K562 (cell line): Measurements from ENCODE around the gene TAX1BP1. TPM values are rescaled to one million over a fixed set of nuclear protein-coding genes. Genes with fewer than 3 reads are reported as not detected.

Experiments
- ATAC-seq: fragments of 200-7000 bp; cut with Tn5 transposase; 3 replicates; pipeline ENCODE4 v1.9.1; 2020; ENCODE audit warnings: moderate library complexity
- Bru-seq: library from RNA; stranded (reverse); fragments of 400-500 nt; gene quantifications from one replicate; lab custom pipeline; 2021; lab: Mats Ljungman, UMichigan
- BruChase-seq, 2 experiments: library from RNA; stranded (reverse); fragments of 400-500 nt; gene quantifications; one replicate each; lab custom pipeline; 2021; lab: Mats Ljungman, UMichigan
- BruUV-seq: library from RNA; stranded (reverse); fragments of 400-500 nt; replicated peaks from 2 replicates; lab custom pipeline; 2021; lab: Mats Ljungman, UMichigan
- CTCF ChIA-PET: fragments of 300-600 bp; formaldehyde crosslinking; extraction: SDS; loops from one replicate; lab custom pipeline; 2021; ENCODE audit warnings: low intra/inter-chr PET ratio; lab: Yijun Ruan, JAX
- POLR2A ChIA-PET: fragments of 300-600, 350-650 bp; sonication (Branson Sonifier 250); formaldehyde crosslinking; extraction: SDS; loops from one replicate; lab custom pipeline; 2021; ENCODE audit warnings: antibody characterized with exemption, inconsistent platforms; lab: Yijun Ruan, JAX
- DNase-seq, 4 experiments: peaks; one replicate each; pipeline versions ENCODE4 v3.0.0 to v3.0.0-alpha.2; 2011 to 2018; ENCODE audit warnings: low spot score in 3 of 4, mixed read lengths in 3 of 4; ENCODE audit errors: extremely low read depth in 1 of 4
- FAIRE-seq: peaks from 2 replicates; lab custom pipeline; 2011; peaks lifted over from hg19 to GRCh38; lab: Jason Lieb, UNC
- H2AFZ ChIP-seq: 2 replicates; pipeline ENCODE4 v1.6.0; 2011; ENCODE audit warnings: low read depth, low read length, control low read depth, inconsistent platforms
- H3K27ac ChIP-seq: fragments of 200-600 bp; 3 replicates; pipeline ENCODE4 v1.8.0; 2011; ENCODE audit warnings: low read depth, mild to moderate bottlenecking, control low read depth, inconsistent platforms, low read length, moderate library complexity, mixed read lengths; ENCODE audit errors: extremely low read depth
- H3K27me3 ChIP-seq, 2 experiments: fragments of 300-600 bp in 1 of 2; 2 replicates in 1 of 2; 3 replicates in 1 of 2; pipeline versions ENCODE4 v1.6.0 to v1.8.0; 2011; ENCODE audit warnings: inconsistent platforms in 2 of 2, low read length in 2 of 2, mild to moderate bottlenecking in 1 of 2, mixed read lengths in 1 of 2, moderate library complexity in 1 of 2; ENCODE audit not compliant: control insufficient read depth in 2 of 2, insufficient read depth in 2 of 2
- H3K36me3 ChIP-seq: fragments of 300-600 bp; 3 replicates; pipeline ENCODE4 v1.8.0; 2011; ENCODE audit warnings: mild to moderate bottlenecking, low read length, inconsistent platforms; ENCODE audit not compliant: control insufficient read depth, insufficient read depth
- H3K4me1 ChIP-seq, 2 experiments: fragments of 200-600 bp in 1 of 2; replicated peaks in 1 of 2; 2 replicates in 1 of 2; 3 replicates in 1 of 2; pipeline versions ENCODE4 v1.5.1 to v1.8.0; 2011; ENCODE audit warnings: inconsistent platforms in 2 of 2, low read length in 2 of 2, mild to moderate bottlenecking in 1 of 2, mixed read lengths in 1 of 2, moderate library complexity in 1 of 2; ENCODE audit not compliant: control insufficient read depth in 2 of 2, insufficient read depth in 2 of 2
- H3K4me2 ChIP-seq: 2 replicates; pipeline ENCODE4 v1.6.1; 2011; ENCODE audit warnings: low read length, control low read depth, inconsistent platforms, mixed read lengths; ENCODE audit not compliant: insufficient read depth
- H3K4me3 ChIP-seq: fragments of 200-600 bp; sonication (generic), shearing (Covaris generic); 2 replicates; pipeline ENCODE4 v1.5.1; 2016; ENCODE audit warnings: control low read depth, inconsistent platforms
- H3K79me2 ChIP-seq: fragments of 200-600 bp; 3 replicates; pipeline ENCODE4 v1.8.0; 2011; ENCODE audit warnings: low read length, inconsistent platforms; ENCODE audit not compliant: control insufficient read depth, insufficient read depth
- H3K9ac ChIP-seq, 2 experiments: 2 replicates each; pipeline versions ENCODE4 v1.6.0 to v1.6.1; 2011; ENCODE audit warnings: low read depth in 2 of 2, low read length in 2 of 2, control low read depth in 1 of 2, inconsistent platforms in 1 of 2, mild to moderate bottlenecking in 1 of 2, mixed read lengths in 1 of 2; ENCODE audit not compliant: insufficient read depth in 1 of 2
- H3K9me1 ChIP-seq: one replicate; pipeline ENCODE4 v1.6.0; 2011; ENCODE audit warnings: inconsistent platforms, mild to moderate bottlenecking, low read length, moderate library complexity; ENCODE audit not compliant: control insufficient read depth, insufficient read depth
- H3K9me3 ChIP-seq: replicated peaks from 2 replicates; pipeline ENCODE4 v1.5.1; 2011; ENCODE audit warnings: low read depth, low read length, inconsistent platforms; ENCODE audit not compliant: control insufficient read depth, insufficient read depth
- H4K20me1 ChIP-seq: replicated peaks from 2 replicates; pipeline ENCODE4 v1.6.1; 2011; ENCODE audit warnings: low read length, inconsistent platforms, mixed read lengths; ENCODE audit not compliant: control insufficient read depth, insufficient read depth
- FOXP1 ChIP-seq: sonication (generic); formaldehyde crosslinking; IDR thresholded peaks from 2 replicates; pipeline ENCODE4 v1.8.0; 2022; ENCODE audit warnings: mild to moderate bottlenecking, missing genetic modification reagents
- KLF13 ChIP-seq: fragments of 450-650 bp; IDR thresholded peaks from 2 replicates; pipeline ENCODE4 v1.6.1; 2016; ENCODE audit warnings: missing genetic modification characterization, low read depth, mild to moderate bottlenecking, missing compliant biosample characterization, moderate library complexity, borderline replicate concordance
- NFATC3 ChIP-seq: fragments of 450-650 bp; IDR thresholded peaks from 2 replicates; pipeline ENCODE4 v1.6.1; 2017; ENCODE audit warnings: mild to moderate bottlenecking
- PHTF2 ChIP-seq: fragments of 250-450 bp; sonication (Bioruptor Pico); IDR thresholded peaks from 2 replicates; pipeline ENCODE4 v1.5.0; 2021; ENCODE audit warnings: mild to moderate bottlenecking
- POLR2A ChIP-seq: fragments of 450-650 bp; conservative IDR thresholded peaks from 2 replicates; pipeline ENCODE4 v1.6.1; 2016
- ZBTB1 ChIP-seq: sonication (generic); formaldehyde crosslinking; IDR thresholded peaks from 2 replicates; pipeline ENCODE4 v1.8.1; 2023; ENCODE audit warnings: missing genetic modification reagents, low read depth, mild to moderate bottlenecking, borderline replicate concordance
- ZNF717 ChIP-seq: fragments of 250-450 bp; sonication (Bioruptor Pico); IDR thresholded peaks from 2 replicates; pipeline ENCODE4 v1.5.0; 2021
- WGBS: fragments of 100-300 bp; shearing (Covaris generic); methylation state at CpG from one replicate; pipeline ENCODE4 v1.1.6; 2016; ENCODE audit warnings: low coverage, mixed read lengths; ENCODE audit not compliant: insufficient coverage; ENCODE audit errors: missing lambda C conversion rate; 5-methylcytosine and 5-hydroxymethylcytosine counted together
- in situ Hi-C: fragments of 300-500 bp; cut with MboI; formaldehyde crosslinking; loops from 4 replicates; pipeline ENCODE4 v1.15.0; 2018; ENCODE audit warnings: inconsistent platforms, mixed read lengths
- intact Hi-C: fragments of 100-400 bp; cut with micrococcal nuclease; formaldehyde crosslinking; loops from 2 replicates; pipeline ENCODE4 v1.14.2; 2022
- long read RNA-seq, 3 experiments: library from polyadenylated mRNA in 2 of 3; library from RNA in 1 of 3; unstranded in 2 of 3; stranded (forward) in 1 of 3; transcript quantifications; one replicate each; pipeline ENCODE4 v2.0.0, GENCODE V29; 2019 to 2022
- polyA minus RNA-seq, 3 experiments: library from RNA; depleted of rRNA, polyadenylated mRNA; stranded (reverse); fragments of >200 nt; gene quantifications; 2 replicates each; pipeline ENCODE4 v1.2.3, GENCODE V29; 2011
- polyA plus RNA-seq, 8 experiments: library from polyadenylated mRNA; depleted of rRNA in 4 of 8; stranded (reverse) in 5 of 8; unstranded in 3 of 8; fragments of >200 nt; fragmentation: Nextera tagmentation in 2 of 8; fragmentation: Illumina TruSeq in 1 of 8; extraction: Ambion mirVana in 2 of 8; extraction: Trizol in 1 of 8; gene quantifications; 2 replicates each; pipeline versions ENCODE4 v1.2.1 to v1.2.3, GENCODE V29; 2011 to 2014; ENCODE audit warnings: inconsistent platforms in 1 of 8, missing spikeins in 1 of 8
- total RNA-seq, 7 experiments: library from RNA; depleted of rRNA in 6 of 7; stranded (reverse); fragments of >200 nt in 6 of 7; fragmentation: Illumina TruSeq in 2 of 7; extraction: Trizol in 2 of 7; gene quantifications; 2 replicates each; pipeline versions ENCODE4 v1.2.1 to v1.2.3, GENCODE V29; 2011 to 2021; ENCODE audit warnings: low replicate concordance in 1 of 7

Gene TAX1BP1
- 31.5 and 80.4 TPM in 2 replicates for total RNA-seq (2011; cell fraction: chromatin; rRNA removed; ENCODE audit: low replicate concordance)
- total RNA-seq (2011; cell fraction: nucleolus; rRNA removed), result 20.5 and 28.6 TPM in 2 replicates
- 35.2 and 42.7 TPM in 2 replicates for total RNA-seq (2011; cell fraction: nucleoplasm; rRNA removed)
- total RNA-seq (2014; rRNA removed) (43.2 and 49.0 TPM in 2 replicates), total RNA-seq (2014; rRNA removed; fragmentation: Illumina TruSeq; extraction: Trizol) (75.9 and 91.9 TPM in 2 replicates), total RNA-seq (2015; rRNA removed; fragmentation: Illumina TruSeq; extraction: Trizol) (58.9 and 64.7 TPM in 2 replicates), total RNA-seq (2021) (59.5 and 61.8 TPM in 2 replicates), polyA plus RNA-seq (2011; rRNA removed) (113 and 119 TPM in 2 replicates), polyA plus RNA-seq (2014; fragmentation: Illumina TruSeq; extraction: Trizol) (81.8 and 94.3 TPM in 2 replicates), polyA plus RNA-seq (2014; fragmentation: Nextera tagmentation; extraction: Ambion mirVana) (100 to 1,000 TPM; 109 TPM), polyA plus RNA-seq (2014; rRNA removed) (60.7 and 63.1 TPM in 2 replicates), polyA minus RNA-seq (2011; rRNA and poly(A)+ RNA removed) (90.9 and 117 TPM in 2 replicates), Bru-seq, nascent RNA (percentile 88 among the genes with signal in this experiment), BruChase-seq, experiment 1, labeled RNA remaining after a 2-hour chase (percentile 88 among the genes with signal in this experiment), BruChase-seq, experiment 2, labeled RNA remaining after a 6-hour chase (percentile 86 among the genes with signal in this experiment)
- 37.4 and 69.9 TPM in 2 replicates for polyA plus RNA-seq (2011; cell fraction: cytosol; rRNA removed)
- polyA plus RNA-seq (2011; cell fraction: nucleus; rRNA removed), result 30.8 and 48.8 TPM in 2 replicates
- polyA plus RNA-seq (2012), result 62.0 and 83.0 TPM in 2 replicates
- 20.3 and 22.8 TPM in 2 replicates for polyA minus RNA-seq (2011; cell fraction: cytosol; rRNA and poly(A)+ RNA removed)
- polyA minus RNA-seq (2011; cell fraction: nucleus; rRNA and poly(A)+ RNA removed), result 57.8 and 99.0 TPM in 2 replicates
- long read RNA-seq, experiment 1, transcript TAX1BP1-201 (17 exons, 2,478 nt), result major isoform, 352 of 568 reads
- long read RNA-seq, experiment 1, transcript TAX1BP1-202 (17 exons, 2,892 nt), result minor isoform, 55 of 568 reads
- long read RNA-seq, experiment 1, partial matches to known transcripts, result 99 of 568 reads
- long read RNA-seq, experiment 1, other reads (novel, unspliced or antisense), result 60 of 568 reads
- long read RNA-seq, experiment 2, transcript TAX1BP1-201 (17 exons, 2,478 nt), result major isoform, 8 of 44 reads
- long read RNA-seq, experiment 2, partial matches to known transcripts, result 5 of 44 reads
- long read RNA-seq, experiment 2, other reads (novel, unspliced or antisense), result 30 of 44 reads
- long read RNA-seq, experiment 3, transcript TAX1BP1-201 (17 exons, 2,478 nt), result major isoform, 19 of 98 reads
- long read RNA-seq, experiment 3, partial matches to known transcripts, result 67 of 98 reads
- long read RNA-seq, experiment 3, other reads (novel, unspliced or antisense), result 9 of 98 reads

DNA sequence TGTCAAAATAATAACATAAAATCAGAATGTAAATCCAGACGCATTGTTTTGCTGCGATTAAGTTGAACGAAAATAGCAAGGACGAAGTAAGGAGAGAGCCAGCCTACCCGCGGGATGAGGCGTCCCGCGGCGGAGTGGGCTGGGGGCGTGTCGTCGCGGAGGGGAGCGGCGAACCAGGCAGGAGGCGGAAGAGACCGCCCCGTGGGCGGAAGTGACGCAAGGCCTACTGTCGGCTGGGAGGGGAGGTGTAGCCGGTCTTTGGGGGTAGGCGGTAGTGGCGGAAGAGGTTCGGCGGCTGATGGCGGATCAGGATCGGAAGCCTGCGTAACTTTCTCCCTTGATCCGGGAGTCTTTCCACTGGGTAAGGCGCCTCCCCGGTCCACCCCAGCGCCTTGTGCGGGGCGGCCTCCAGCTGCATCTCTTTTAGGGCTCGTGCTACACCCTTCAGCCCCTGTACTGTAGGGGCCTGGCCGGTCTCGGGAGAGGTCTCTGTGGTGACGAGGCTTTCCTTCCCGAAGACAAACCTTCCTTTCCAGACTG lies at the start of gene TAX1BP1:
Gene TAX1BP1, plus strand, starts transcription at position 254 of the 540 bp plus-strand sequence. CDS start 8,363 bp downstream, outside the sequence.
- H3K9me1 ChIP-seq, result no peaks in the 10 kb centered on the region
- BruUV-seq, result no TSS peak
- no peaks in the 10 kb centered on the region for H3K9me3 ChIP-seq
- in situ Hi-C loops (no loop called here), intact Hi-C loops (loop anchor here (1.0 to 10.0 kb wide), 3 partner anchors 48 to 185 kb away; no protein-coding TSS in a partner anchor)
- H2AFZ ChIP-seq, result peak within 1 kb of the TSS; percentile 89
- POLR2A ChIA-PET, result interaction anchor here (0.7 to 1.8 kb wide), 10 partner anchors 9 to 426 kb away, joined by 3 to 6 read pairs (median 4); partner anchors contain the start of gene HIBADH
- H3K36me3 ChIP-seq, result no peaks in the 10 kb centered on the region
- FAIRE-seq, result no peak
- H3K27ac ChIP-seq, result peak within 1 kb of the TSS; percentile 93
- H3K9ac ChIP-seq, result peak within 1 kb of the TSS; percentile 91 to 92
- peaks cover 42% of the 10 kb centered on the region for H3K79me2 ChIP-seq
- H3K4me1 ChIP-seq, result peaks cover 6 to 11% of the 10 kb centered on the region in 2 experiments
- peak within 1 kb of the TSS; percentile 91 for H3K4me3 ChIP-seq
- 0 out of 2 replicates have a peak, but pooled peaks cover 4% of the 10 kb centered on the region for H4K20me1 ChIP-seq
- CTCF ChIA-PET, result no interaction called here
- ATAC-seq, result peak; percentile 89
- WGBS, result under 1% methylated on average over 41 of the region's 41 CpGs
- DNase-seq, result peak; percentile 95 to 97 (median 95)
- no peaks in the 10 kb centered on the region for H3K27me3 ChIP-seq
- peak within 1 kb of the TSS; percentile 92 for H3K4me2 ChIP-seq
- peak; percentile 50; the same call in 1 of the 2 replicates for TF ChIP-seq NFATC3
- TF ChIP-seq KLF13 (tag), result peak; percentile 59; the same call in 1 of the 2 replicates
- no peak for TF ChIP-seq PHTF2
- TF ChIP-seq POLR2A, result peak; percentile 91
- TF ChIP-seq FOXP1 (CRISPR knock-in tag), result peak; percentile 78; the same call in 1 of the 2 replicates
- no peak for TF ChIP-seq ZBTB1 (CRISPR knock-in tag)
- TF ChIP-seq ZNF717 (CRISPR knock-in tag), result no peak
